ENCODE measurements around the gene METTL5. TPM values are rescaled to one million over a fixed set of nuclear protein-coding genes. Genes with fewer than 3 reads are reported as not detected.

METTL5 gene
- total and polyA plus RNA-seq, 9 of the 15 experiments (the other 6 are each of a cell fraction or from before 2014, with no cell fraction given) = 149 to 471 (median 224) TPM

GRCh38 chr2:169798397-169798717 is 26.3 kb downstream of the METTL5 start:
- intact Hi-C loops (cut with micrococcal nuclease) = no loop called here
- TSS peak; percentile 91 for BruUV-seq (replicated peaks)
- no peak for FAIRE-seq
- POLR2A ChIA-PET = interaction anchor here (0.7 to 1.9 kb wide), 8 partner anchors 8 to 225 kb away, joined by 3 to 8 read pairs (median 6); partner anchors contain the start of gene UBR3
- Histone ChIP-seq H2AFZ (ENCODE audit: low read depth, low read length) (peak overlapping the region; percentile 94), H4K20me1 (replicated peaks; ENCODE audit: control insufficient read depth, insufficient read depth, low read length) (peaks cover 8% of the 10 kb centered on the region), H3K9ac (ENCODE audit: insufficient read depth in 1 of 2, low read depth in 2 of 2, low read length in 2 of 2) (peak overlapping the region in 1 of 2 experiments; percentile 85; a peak in 2 of 4 replicates), H3K9me3 (replicated peaks; ENCODE audit: control insufficient read depth, insufficient read depth, low read depth, low read length) (no peaks in the 10 kb centered on the region), H3K4me2 (ENCODE audit: insufficient read depth, low read length) (peak overlapping the region; percentile 89), H3K27me3 (ENCODE audit: control insufficient read depth in 2 of 2, insufficient read depth in 2 of 2, low read length in 2 of 2) (no peaks in the 10 kb centered on the region), H3K79me2 (ENCODE audit: control insufficient read depth, insufficient read depth, low read length) (peaks cover 48% of the 10 kb centered on the region), H3K27ac (ENCODE audit: extremely low read depth, low read depth, low read length) (peak overlapping the region; percentile 78), H3K36me3 (ENCODE audit: control insufficient read depth, insufficient read depth, low read length) (peaks cover 32% of the 10 kb centered on the region), H3K9me1 (ENCODE audit: control insufficient read depth, insufficient read depth, low read length) (no peaks in the 10 kb centered on the region), H3K4me3 (peak overlapping the region; percentile 67), H3K4me1 (replicated peaks in 1 of 2; ENCODE audit: control insufficient read depth in 2 of 2, insufficient read depth in 2 of 2, low read length in 2 of 2) (peaks cover 5 to 6% of the 10 kb centered on the region in 2 experiments; a peak in 3 of 5 replicates)
- no peak for DNase-seq (ENCODE audit: extremely low read depth in 1 of 4, low spot score in 3 of 4)
- 5% methylated on average over 4 of the region's 4 CpGs for WGBS (ENCODE audit: insufficient coverage, low coverage, missing lambda C conversion rate)
- ATAC-seq = no peak
- in situ Hi-C loops (cut with MboI) = no loop called here
- CTCF ChIA-PET (ENCODE audit: low intra/inter-chr PET ratio) = no interaction called here
- TF ChIP-seq USF1 (CRISPR knock-in tag; IDR thresholded peaks at IDR 0.05) (no peak), ZBTB17 (CRISPR knock-in tag; IDR thresholded peaks at IDR 0.05) (no peak), ATF6 (CRISPR knock-in tag; IDR thresholded peaks at IDR 0.05) (no peak), HDGF (IDR thresholded peaks at IDR 0.05) (no peak), UBTF (IDR thresholded peaks at IDR 0.05; ENCODE audit: borderline replicate concordance in 1 of 2, low read depth in 2 of 2, low read length in 2 of 2) (0 out of 4 replicates have a peak, but pooled peaks of 1 of the 2 experiments have one; percentile 11), ZNF124 (CRISPR knock-in tag; IDR thresholded peaks at IDR 0.05) (no peak), ESRRB (CRISPR knock-in tag; IDR thresholded peaks at IDR 0.05; ENCODE audit: borderline replicate concordance) (no peak), XRCC5 (IDR thresholded peaks at IDR 0.05; ENCODE audit: low read depth, low read length) (0 out of 2 replicates have a peak, but pooled peaks have one; percentile 17), ZNF197 (CRISPR knock-in tag; IDR thresholded peaks at IDR 0.05; ENCODE audit: low read depth) (no peak), TCF15 (CRISPR knock-in tag; IDR thresholded peaks at IDR 0.05) (peak; percentile 44; the same call in 1 of the 2 replicates), BRD4 (IDR thresholded peaks at IDR 0.05) (no peak), ZNF79 (CRISPR knock-in tag; IDR thresholded peaks at IDR 0.05; ENCODE audit: low read depth) (0 out of 2 replicates have a peak, but pooled peaks have one; percentile 11), ZNF449 (CRISPR knock-in tag; IDR thresholded peaks at IDR 0.05) (0 out of 2 replicates have a peak, but pooled peaks have one; percentile 48), HMBOX1 (IDR thresholded peaks at IDR 0.05) (0 out of 2 replicates have a peak, but pooled peaks have one; percentile 34)

Data from K562 (cell line).